Heart left ventricle (tissue), 13 donors: ENCODE data around the gene CPXM2.

Experiments used
- CTCF ChIP-seq, 12 donors: fragments of 200-600 bp; sonication (generic) in 4 of 12; IDR thresholded peaks; one replicate each; pipeline versions ENCODE4 v1.5.0 to v1.8.0; 2018 to 2022; ENCODE audit warnings: antibody characterized with exemption in 12 of 12, mild to moderate bottlenecking in 5 of 12
- POLR2A ChIP-seq, 2 donors: fragments of 450-650 bp; IDR thresholded peaks; one replicate each; pipeline ENCODE4 v1.6.1; 2017; ENCODE audit warnings: antibody characterized with exemption in 2 of 2, mild to moderate bottlenecking in 2 of 2, moderate library complexity in 2 of 2
- donor health status: ischemic (EF 13 %, LVEDD 7.1; RV severe dilation, severe dysfunction).
- donor health status: DM: no; HTN: yes; CAD: no.
- donor health status: DM: no; HTN: no; CAD: no.
- donor health status: ischemic (EF 25% LVEDD 6.9; RV normal size, moderate dysfunction).
- donor health status: ischemic (EF 25% LVEDD 5.7; RV mildly dilated, moderate dysfunction).
- donor health status: ischemic (EF 35%, LVEDD 5.7; RV mildly dilated, moderate dysfunction).
- donor health status: nonischemic (EF 11% LVEDD 7.7; RV severe dilation, severe dysfunction).
- donor health status: DM: yes; HTN: yes; CAD: no.
- donor health status: PGD.
- donor health status: ischemic (EF 29% LVEDD 5.4; RV normal size, mild dysfunction).
- donor health status: nonischemic (EF 23%, LVEDD 6.1; RV moderate dilation, normal function).

GRCh38 chr10:123929791-123930190, 38.2 kb upstream of the CPXM2 start:
- no peak for TF ChIP-seq CTCF (IDR thresholded peaks at IDR 0.05)
- TF ChIP-seq POLR2A (IDR thresholded peaks at IDR 0.05): no peak
